ENCODE measurements around the gene OLIG2. TPM values are rescaled to one million over a fixed set of nuclear protein-coding genes. Genes with fewer than 3 reads are reported as not detected.

The OLIG2 gene
- total and polyA plus RNA-seq, 2 experiments from 2014 or later: 0.15 to 1.4 TPM

DNA sequence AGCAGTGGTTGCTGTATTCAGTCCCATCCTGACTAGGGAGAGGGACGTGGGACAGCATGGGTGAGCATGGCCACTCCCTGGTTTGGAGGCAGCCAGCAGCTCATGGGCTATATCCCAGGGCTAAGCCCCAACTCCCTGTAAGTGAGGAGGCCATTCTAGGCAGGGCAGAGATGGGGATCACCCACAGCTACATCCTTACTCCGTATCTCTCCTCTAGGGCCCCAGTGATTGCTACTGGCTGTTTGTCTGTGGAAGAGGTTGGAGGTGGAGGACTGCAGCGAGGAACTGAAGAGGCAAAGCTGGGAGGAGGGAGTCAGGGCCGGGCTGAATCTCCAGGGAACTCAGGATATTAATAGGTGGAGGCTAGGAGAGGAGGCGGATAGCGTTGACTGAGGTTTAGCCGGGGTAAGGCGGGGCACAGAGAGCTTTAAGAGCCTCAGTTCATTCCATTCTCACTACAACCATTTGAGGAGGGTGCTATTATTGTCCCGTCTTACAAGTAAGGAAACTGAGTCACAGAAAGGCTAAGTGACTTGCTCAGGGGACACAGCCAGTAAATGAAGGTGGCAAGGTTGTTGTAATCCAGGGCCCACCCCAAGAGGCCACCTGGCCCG lies 6.8 kb downstream of the OLIG2 start:
- Histone ChIP-seq H2AFZ (no peak overlapping the region), H3K4me3 (peak overlapping the region; percentile 49; the same call in 1 of the 2 replicates), H3K36me3 (ENCODE audit: insufficient read depth) (no peaks in the 10 kb centered on the region), H3K9me2 (ENCODE audit: insufficient read depth) (no peaks in the 10 kb centered on the region), H3K4me2 (no peak overlapping the region), H4K20me1 (replicated peaks; ENCODE audit: insufficient read depth) (peaks cover 12% of the 10 kb centered on the region), H3K79me2 (replicated peaks; ENCODE audit: insufficient read depth) (no peaks in the 10 kb centered on the region), H3K4me1 (ENCODE audit: insufficient read depth) (peaks cover 45% of the 10 kb centered on the region), H3K27me3 (ENCODE audit: insufficient read depth) (peaks cover 100% of the 10 kb centered on the region), H3F3A (replicated peaks; ENCODE audit: low read depth) (no peaks in the 10 kb centered on the region), H3K27ac (ENCODE audit: low read depth) (no peak overlapping the region)
- H3K36me3 Mint-ChIP-seq (ENCODE audit: low read depth): no peaks in the 10 kb centered on the region; the same call in 1 of the 3 replicates
- H3K27me3 Mint-ChIP-seq (ENCODE audit: insufficient read depth, low read depth, poor library complexity): peaks cover 84% of the 10 kb centered on the region
- ATAC-seq (no peak), DNase-seq (ENCODE audit: low spot score) (no peak)
- TF ChIP-seq STAT1 (IDR thresholded peaks at IDR 0.05; ENCODE audit: unreplicated experiment) (no peak), EZH2 (IDR thresholded peaks at IDR 0.05; ENCODE audit: low read depth, unreplicated experiment) (peak; percentile 86)
- peaks cover 52% of the 10 kb centered on the region for H3K4me1 Mint-ChIP-seq
- peak overlapping the region; percentile 8; the same call in 1 of the 3 replicates for H3K4me3 Mint-ChIP-seq
- H3K27ac Mint-ChIP-seq: no peak overlapping the region
- H3K9me3 Mint-ChIP-seq: peaks cover 3% of the 10 kb centered on the region; the same call in 2 of the 3 replicates

DNA sequence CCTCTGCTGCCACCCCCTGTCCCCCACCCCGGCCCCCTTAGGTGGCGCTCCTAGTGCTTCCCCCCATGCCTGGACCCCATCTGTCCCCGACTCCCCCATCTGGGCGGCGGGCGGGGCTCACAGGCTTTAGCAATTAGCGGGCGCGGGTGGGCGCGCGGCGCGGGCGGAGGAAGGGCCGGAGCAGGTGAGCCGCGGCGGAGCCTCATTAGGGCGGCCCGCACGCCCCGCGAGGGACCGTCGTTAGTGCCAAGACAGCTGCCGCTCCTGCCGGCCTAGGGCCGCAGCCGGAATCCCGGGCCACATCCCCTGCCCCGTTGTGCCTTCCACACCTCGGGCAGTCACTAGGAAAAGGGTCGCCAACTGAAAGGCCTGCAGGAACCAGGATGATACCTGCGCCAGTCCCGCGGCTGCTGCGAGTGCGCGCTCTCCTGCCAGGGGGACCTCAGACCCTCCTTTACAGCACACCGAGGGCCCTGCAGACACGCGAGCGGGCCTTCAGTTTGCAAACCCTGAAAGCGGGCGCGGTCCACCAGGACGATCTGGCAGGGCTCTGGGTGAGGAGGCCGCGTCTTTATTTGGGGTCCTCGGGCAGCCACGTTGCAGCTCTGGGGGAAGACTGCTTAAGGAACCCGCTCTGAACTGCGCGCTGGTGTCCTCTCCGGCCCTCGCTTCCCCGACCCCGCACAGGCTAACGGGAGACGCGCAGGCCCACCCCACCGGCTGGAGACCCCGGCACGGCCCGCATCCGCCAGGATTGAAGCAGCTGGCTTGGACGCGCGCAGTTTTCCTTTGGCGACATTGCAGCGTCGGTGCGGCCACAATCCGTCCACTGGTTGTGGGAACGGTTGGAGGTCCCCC lies 7.6 kb downstream of the OLIG2 start:
- no peak overlapping the region for H3K27ac ChIP-seq (ENCODE audit: low read depth)
- no peaks in the 10 kb centered on the region for H3F3A ChIP-seq (replicated peaks; ENCODE audit: low read depth)
- Mint-ChIP-seq H3K27me3 (ENCODE audit: insufficient read depth, low read depth, poor library complexity) (peaks cover 77% of the 10 kb centered on the region), H3K4me1 (peaks cover 50% of the 10 kb centered on the region), H3K27ac (no peak overlapping the region), H3K9me3 (peaks cover under 1% of the 10 kb centered on the region; the same call in 2 of the 3 replicates), H3K4me3 (peak overlapping the region; percentile 37; the same call in 1 of the 3 replicates), H3K36me3 (ENCODE audit: low read depth) (no peaks in the 10 kb centered on the region; the same call in 1 of the 3 replicates)
- no peaks in the 10 kb centered on the region for H3K36me3 ChIP-seq (ENCODE audit: insufficient read depth)
- H3K27me3 ChIP-seq (ENCODE audit: insufficient read depth): peaks cover 100% of the 10 kb centered on the region
- H3K9me2 ChIP-seq (ENCODE audit: insufficient read depth): no peaks in the 10 kb centered on the region
- H3K4me3 ChIP-seq: peak overlapping the region; percentile 49
- peak overlapping the region; percentile 76 for H2AFZ ChIP-seq
- DNase-seq (ENCODE audit: low spot score) (peak; percentile 60), ATAC-seq (peak; percentile 22)
- H3K79me2 ChIP-seq (replicated peaks; ENCODE audit: insufficient read depth): no peaks in the 10 kb centered on the region
- peaks cover 12% of the 10 kb centered on the region for H4K20me1 ChIP-seq (replicated peaks; ENCODE audit: insufficient read depth)
- H3K4me2 ChIP-seq: peak overlapping the region; percentile 71
- TF ChIP-seq, protein P1, sequence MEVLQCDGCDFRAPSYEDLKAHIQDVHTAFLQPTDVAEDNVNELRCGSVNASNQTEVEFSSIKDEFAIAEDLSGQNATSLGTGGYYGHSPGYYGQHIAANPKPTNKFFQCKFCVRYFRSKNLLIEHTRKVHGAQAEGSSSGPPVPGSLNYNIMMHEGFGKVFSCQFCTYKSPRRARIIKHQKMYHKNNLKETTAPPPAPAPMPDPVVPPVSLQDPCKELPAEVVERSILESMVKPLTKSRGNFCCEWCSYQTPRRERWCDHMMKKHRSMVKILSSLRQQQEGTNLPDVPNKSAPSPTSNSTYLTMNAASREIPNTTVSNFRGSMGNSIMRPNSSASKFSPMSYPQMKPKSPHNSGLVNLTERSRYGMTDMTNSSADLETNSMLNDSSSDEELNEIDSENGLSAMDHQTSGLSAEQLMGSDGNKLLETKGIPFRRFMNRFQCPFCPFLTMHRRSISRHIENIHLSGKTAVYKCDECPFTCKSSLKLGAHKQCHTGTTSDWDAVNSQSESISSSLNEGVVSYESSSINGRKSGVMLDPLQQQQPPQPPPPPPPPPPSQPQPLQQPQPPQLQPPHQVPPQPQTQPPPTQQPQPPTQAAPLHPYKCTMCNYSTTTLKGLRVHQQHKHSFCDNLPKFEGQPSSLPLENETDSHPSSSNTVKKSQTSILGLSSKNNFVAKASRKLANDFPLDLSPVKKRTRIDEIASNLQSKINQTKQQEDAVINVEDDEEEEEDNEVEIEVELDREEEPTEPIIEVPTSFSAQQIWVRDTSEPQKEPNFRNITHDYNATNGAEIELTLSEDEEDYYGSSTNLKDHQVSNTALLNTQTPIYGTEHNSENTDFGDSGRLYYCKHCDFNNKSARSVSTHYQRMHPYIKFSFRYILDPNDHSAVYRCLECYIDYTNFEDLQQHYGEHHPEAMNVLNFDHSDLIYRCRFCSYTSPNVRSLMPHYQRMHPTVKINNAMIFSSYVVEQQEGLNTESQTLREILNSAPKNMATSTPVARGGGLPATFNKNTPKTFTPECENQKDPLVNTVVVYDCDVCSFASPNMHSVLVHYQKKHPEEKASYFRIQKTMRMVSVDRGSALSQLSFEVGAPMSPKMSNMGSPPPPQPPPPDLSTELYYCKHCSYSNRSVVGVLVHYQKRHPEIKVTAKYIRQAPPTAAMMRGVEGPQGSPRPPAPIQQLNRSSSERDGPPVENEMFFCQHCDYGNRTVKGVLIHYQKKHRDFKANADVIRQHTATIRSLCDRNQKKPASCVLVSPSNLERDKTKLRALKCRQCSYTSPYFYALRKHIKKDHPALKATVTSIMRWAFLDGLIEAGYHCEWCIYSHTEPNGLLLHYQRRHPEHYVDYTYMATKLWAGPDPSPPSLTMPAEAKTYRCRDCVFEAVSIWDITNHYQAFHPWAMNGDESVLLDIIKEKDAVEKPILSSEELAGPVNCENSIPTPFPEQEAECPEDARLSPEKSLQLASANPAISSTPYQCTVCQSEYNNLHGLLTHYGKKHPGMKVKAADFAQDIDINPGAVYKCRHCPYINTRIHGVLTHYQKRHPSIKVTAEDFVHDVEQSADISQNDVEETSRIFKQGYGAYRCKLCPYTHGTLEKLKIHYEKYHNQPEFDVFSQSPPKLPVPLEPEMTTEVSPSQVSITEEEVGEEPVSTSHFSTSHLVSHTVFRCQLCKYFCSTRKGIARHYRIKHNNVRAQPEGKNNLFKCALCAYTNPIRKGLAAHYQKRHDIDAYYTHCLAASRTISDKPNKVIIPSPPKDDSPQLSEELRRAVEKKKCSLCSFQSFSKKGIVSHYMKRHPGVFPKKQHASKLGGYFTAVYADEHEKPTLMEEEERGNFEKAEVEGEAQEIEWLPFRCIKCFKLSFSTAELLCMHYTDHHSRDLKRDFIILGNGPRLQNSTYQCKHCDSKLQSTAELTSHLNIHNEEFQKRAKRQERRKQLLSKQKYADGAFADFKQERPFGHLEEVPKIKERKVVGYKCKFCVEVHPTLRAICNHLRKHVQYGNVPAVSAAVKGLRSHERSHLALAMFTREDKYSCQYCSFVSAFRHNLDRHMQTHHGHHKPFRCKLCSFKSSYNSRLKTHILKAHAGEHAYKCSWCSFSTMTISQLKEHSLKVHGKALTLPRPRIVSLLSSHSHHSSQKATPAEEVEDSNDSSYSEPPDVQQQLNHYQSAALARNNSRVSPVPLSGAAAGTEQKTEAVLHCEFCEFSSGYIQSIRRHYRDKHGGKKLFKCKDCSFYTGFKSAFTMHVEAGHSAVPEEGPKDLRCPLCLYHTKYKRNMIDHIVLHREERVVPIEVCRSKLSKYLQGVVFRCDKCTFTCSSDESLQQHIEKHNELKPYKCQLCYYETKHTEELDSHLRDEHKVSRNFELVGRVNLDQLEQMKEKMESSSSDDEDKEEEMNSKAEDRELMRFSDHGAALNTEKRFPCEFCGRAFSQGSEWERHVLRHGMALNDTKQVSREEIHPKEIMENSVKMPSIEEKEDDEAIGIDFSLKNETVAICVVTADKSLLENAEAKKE (CRISPR knock-in tag; IDR thresholded peaks at IDR 0.05): no peak
- TF ChIP-seq JUNB (IDR thresholded peaks at IDR 0.05; ENCODE audit: unreplicated experiment) (no peak), POLR2AphosphoS5 (IDR thresholded peaks at IDR 0.05; ENCODE audit: low read depth) (no peak), EZH2phosphoT487 (IDR thresholded peaks at IDR 0.05; ENCODE audit: unreplicated experiment) (peak; percentile 81), NANOG (IDR thresholded peaks at IDR 0.05; ENCODE audit: borderline replicate concordance) (no peak), ZNF114 (CRISPR knock-in tag; IDR thresholded peaks at IDR 0.05) (no peak), ZNF331 (CRISPR knock-in tag; IDR thresholded peaks at IDR 0.05; ENCODE audit: low read depth) (no peak), EZH2 (IDR thresholded peaks at IDR 0.05; ENCODE audit: low read depth, unreplicated experiment) (peak; percentile 74)
- TF ChIP-seq, protein P2, sequence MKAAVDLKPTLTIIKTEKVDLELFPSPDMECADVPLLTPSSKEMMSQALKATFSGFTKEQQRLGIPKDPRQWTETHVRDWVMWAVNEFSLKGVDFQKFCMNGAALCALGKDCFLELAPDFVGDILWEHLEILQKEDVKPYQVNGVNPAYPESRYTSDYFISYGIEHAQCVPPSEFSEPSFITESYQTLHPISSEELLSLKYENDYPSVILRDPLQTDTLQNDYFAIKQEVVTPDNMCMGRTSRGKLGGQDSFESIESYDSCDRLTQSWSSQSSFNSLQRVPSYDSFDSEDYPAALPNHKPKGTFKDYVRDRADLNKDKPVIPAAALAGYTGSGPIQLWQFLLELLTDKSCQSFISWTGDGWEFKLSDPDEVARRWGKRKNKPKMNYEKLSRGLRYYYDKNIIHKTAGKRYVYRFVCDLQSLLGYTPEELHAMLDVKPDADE (IDR thresholded peaks at IDR 0.05): no peak
- H3K4me1 ChIP-seq (ENCODE audit: insufficient read depth): peaks cover 41% of the 10 kb centered on the region
